Left renal pelvis (tissue), 4 donors: ENCODE measurements around the gene OR5C1. TPM values are rescaled to one million over a fixed set of nuclear protein-coding genes. Genes with fewer than 3 reads are reported as not detected.
"Not testable (repeated sequence)": the region's sequence is repeated elsewhere in the genome, so short reads cannot be mapped to it uniquely, and the experiment has no call there.

Experiments
- DNase-seq, 4 donors: peaks; one replicate each; pipeline ENCODE4 v3.0.0-alpha.2; 2013; ENCODE audit warnings: low read depth in 4 of 4, low spot score in 3 of 4
- polyA plus RNA-seq, 4 donors: library from polyadenylated mRNA; unstranded; fragments of 120-200 nt; gene quantifications; one replicate each; pipeline ENCODE4 v1.2.1, GENCODE V29; 2013; ENCODE audit not compliant: insufficient read length in 4 of 4

OR5C1 gene
- polyA plus RNA-seq, 4 donors = not detected

GRCh38 chr9:122810306-122810946 lies 21.7 kb downstream of the OR5C1 start:
- DNase-seq = peak; percentile 35 to 64 (median 57)

GRCh38 chr9:122812736-122813135 lies 24.0 kb downstream of the OR5C1 start:
- no peak for DNase-seq

DNA sequence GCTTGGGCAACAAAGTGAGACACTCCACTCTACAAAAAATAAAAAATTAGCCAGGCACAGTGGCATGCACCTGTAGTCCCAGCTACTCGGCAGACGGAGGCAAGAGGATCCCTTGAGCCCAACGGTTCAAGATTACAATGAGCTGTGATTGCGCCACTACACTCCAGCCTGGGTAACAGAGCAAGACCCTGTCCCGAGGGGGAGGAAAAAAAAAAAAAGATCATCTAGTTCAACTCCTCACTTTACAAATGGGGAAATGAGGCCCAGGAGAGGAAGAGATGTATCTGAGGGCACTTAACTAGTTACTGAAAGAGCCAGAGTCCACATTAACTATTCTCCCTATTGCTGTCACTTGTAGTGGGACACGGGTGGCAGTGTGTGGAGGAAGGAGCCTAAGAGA lies 25.8 kb downstream of the OR5C1 start:
- DNase-seq = no peak

DNA sequence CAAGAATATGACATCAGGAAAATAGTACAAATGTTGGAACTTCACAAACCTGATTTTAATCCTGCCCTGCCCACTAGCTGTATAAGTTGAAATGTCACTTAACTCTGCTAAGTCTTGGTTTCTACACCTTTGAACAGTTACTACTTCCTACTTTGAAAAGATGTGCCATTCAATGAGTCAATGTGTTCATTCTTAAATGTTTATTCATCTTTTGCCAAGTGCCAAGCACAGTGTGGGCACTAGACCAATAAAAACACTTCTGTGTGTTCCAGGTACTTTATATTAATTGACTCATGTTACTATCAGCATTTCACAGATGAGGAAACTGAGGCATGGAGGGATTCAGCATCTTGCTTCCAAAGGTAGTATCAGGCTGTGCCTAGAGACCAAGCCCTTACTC lies 26.8 kb downstream of the OR5C1 start:
- no peak for DNase-seq

- DNase-seq = no peak
These were observed 27.6 kb downstream of the OR5C1 start for GRCh38 chr9:122816163-122816867.

DNA sequence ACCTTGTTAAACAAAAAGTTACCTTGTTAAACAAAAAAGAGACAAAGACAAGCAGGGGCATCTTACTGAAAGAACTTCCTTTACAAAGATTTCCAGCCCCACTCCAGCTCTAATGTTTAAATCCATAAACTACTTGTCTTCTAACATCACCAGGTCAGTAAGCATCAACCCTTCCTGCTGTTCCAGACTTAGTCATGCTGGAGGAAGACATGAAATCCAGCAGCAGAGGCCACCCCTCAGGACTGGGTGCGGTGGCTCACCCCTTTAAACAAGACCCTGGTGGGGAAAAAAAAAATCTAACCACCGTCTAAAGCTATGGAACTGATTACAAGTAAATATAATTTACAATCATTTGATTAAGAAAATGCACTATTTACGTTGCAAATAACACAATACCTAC lies 30.6 kb downstream of the OR5C1 start:
- no peak for DNase-seq

GRCh38 chr9:122819791-122820489 lies 31.2 kb downstream of the OR5C1 start:
- DNase-seq = no peak

- no peak for DNase-seq
These were observed 31.7 kb downstream of the OR5C1 start for GRCh38 chr9:122820490-122820845.

GRCh38 chr9:122821278-122821943 lies 32.7 kb downstream of the OR5C1 start:
- no peak for DNase-seq

DNA sequence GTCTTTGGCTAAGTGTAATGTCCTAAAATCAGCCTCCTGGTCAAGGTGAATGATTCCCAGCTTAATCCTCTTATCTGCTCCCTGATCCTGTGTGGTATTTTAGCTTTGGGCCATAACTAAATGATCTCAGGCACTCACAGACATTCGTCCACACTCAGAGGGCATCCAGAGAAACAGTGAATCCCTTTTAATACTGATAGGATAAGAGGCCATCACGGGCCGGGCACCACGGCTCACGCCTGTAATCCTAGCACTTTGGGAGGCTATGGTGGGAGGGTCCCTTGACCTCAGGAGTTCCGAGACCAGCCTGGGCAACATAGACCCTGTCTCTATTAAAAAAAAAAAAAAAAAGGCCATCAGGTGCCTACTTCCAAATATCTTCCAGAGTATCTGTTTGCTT lies 33.3 kb downstream of the OR5C1 start:
- no peak for DNase-seq

GRCh38 chr9:122822938-122823337 lies 34.2 kb downstream of the OR5C1 start:
- DNase-seq = no peak

- peak in 1 of 4 donors; percentile 26 for DNase-seq
These were observed 39.0 kb downstream of the OR5C1 start for GRCh38 chr9:122827761-122828093.

DNA sequence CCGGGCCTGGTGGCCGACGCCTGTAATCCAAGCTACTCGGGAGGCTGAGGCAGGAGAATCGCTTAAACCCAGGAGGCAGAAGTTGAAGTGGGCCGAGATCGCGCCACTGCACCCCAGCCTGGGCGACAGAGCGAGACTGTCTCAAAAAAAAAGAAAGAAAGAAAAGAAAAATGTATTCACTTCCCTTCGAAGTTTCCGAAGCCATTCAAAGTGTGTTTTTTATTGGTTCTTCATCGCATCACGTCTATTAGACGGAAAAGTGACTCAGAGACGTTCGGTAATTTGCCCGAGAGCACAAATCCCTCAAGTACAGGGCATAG lies 40.2 kb downstream of the OR5C1 start:
- DNase-seq = not testable (repeated sequence)

GRCh38 chr9:122832194-122832593 lies 43.5 kb downstream of the OR5C1 start:
- no peak for DNase-seq

GRCh38 chr9:122835313-122835731 lies 46.6 kb downstream of the OR5C1 start:
- DNase-seq = no peak

DNA sequence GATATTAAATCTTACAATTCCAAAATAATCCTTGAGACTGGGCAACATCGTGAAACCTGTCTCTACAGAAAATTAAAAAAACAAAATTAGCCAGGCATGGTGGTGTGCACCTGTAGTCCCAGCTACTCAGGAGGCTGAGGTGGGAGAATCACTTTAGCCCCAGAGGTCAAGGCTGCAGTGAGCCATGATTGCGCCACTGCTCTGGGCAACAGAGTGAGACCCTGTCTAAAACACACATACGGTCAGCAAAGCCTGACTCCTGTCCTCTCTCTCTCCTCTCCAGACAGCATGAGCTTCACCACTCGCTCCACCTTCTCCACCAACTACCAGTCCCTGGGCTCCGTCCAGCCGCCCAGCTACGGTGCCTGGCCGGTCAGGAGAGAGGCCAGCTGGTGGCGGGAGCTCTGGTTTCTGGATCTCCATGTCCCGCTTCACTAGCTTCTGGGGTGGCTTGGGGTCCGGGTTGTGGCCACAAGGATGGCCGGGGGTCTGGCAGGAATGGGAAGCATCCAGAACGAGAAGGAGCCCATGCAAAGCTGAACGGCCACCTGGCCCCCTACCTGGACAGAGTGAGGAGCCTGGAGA lies 48.6 kb downstream of the OR5C1 start:
- DNase-seq = no peak

DNA sequence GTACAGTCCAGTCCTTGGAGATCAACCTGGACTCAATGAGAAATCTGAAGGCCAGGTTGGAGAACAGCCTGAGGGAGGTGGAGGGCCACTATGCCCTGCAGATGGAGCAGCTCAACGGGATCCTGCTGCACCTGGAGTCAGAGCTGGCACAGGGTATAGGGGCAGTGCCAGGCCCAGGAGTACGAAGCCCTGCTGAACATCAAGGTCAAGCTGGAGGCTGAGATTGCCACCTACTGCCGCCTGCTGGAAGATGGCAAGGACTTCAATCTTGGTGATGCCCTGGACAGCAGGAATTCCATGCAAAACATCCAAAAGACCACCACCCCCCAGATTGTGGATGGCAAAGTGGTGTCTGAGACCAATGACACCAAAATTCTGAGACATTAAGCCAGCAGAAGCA lies 49.7 kb downstream of the OR5C1 start:
- not testable (repeated sequence) for DNase-seq
